Lung (tissue), 12 donors: ENCODE results near the gene ADCY10. TPM values are rescaled to one million over a fixed set of nuclear protein-coding genes. Genes with fewer than 3 reads are reported as not detected.

Experiments
- ATAC-seq: fragments of 200-7000 bp; cut with Tn5 transposase; one replicate; pipeline ENCODE4 v1.9.1; 2020; ENCODE audit warnings: moderate number of reproducible peaks; ENCODE audit not compliant: insufficient read depth, low FRiP score
- DNase-seq, 3 donors: peaks; one replicate each; pipeline ENCODE4 v3.0.0-alpha.2; 2013 to 2017
- H3K27ac ChIP-seq, 2 donors: one replicate each; pipeline ENCODE4 v1.5.1; 2013; ENCODE audit warnings: mild to moderate bottlenecking in 2 of 2, moderate library complexity in 2 of 2, control low read depth in 1 of 2, inconsistent platforms in 1 of 2, low read depth in 1 of 2, low read length in 1 of 2
- H3K27me3 ChIP-seq, 3 donors: one replicate each; pipeline ENCODE4 v1.5.1; 2013; ENCODE audit warnings: low read length in 2 of 3; ENCODE audit not compliant: control insufficient read depth in 3 of 3, insufficient read depth in 3 of 3
- H3K36me3 ChIP-seq, 4 donors: one replicate each; pipeline ENCODE4 v1.5.1; 2013; ENCODE audit warnings: low read length in 4 of 4, mild to moderate bottlenecking in 1 of 4, moderate library complexity in 1 of 4; ENCODE audit not compliant: control insufficient read depth in 4 of 4, insufficient read depth in 4 of 4
- H3K4me1 ChIP-seq, 5 donors: one replicate each; pipeline ENCODE4 v1.5.1; 2013; ENCODE audit warnings: low read length in 5 of 5, mild to moderate bottlenecking in 2 of 5, moderate library complexity in 1 of 5; ENCODE audit not compliant: control insufficient read depth in 5 of 5, insufficient read depth in 5 of 5
- H3K4me3 ChIP-seq: one replicate; pipeline ENCODE4 v1.5.1; 2013; ENCODE audit warnings: mild to moderate bottlenecking, control low read depth, moderate library complexity
- H3K9ac ChIP-seq, 2 donors: one replicate each; pipeline ENCODE4 v1.5.1; 2013; ENCODE audit warnings: low read length in 2 of 2, control low read depth in 1 of 2; ENCODE audit not compliant: insufficient read depth in 1 of 2
- H3K9me3 ChIP-seq, 4 donors: one replicate each; pipeline ENCODE4 v1.5.1; 2013; ENCODE audit warnings: low read length in 3 of 4, mild to moderate bottlenecking in 1 of 4, moderate library complexity in 1 of 4; ENCODE audit not compliant: control insufficient read depth in 4 of 4, insufficient read depth in 3 of 4
- WGBS, 2 donors: extraction: QIAGEN DNeasy Blood & Tissue Kit; methylation state at CpG; one replicate each; pipeline ENCODE4 v1.1.7; 2013; 5-methylcytosine and 5-hydroxymethylcytosine counted together
- polyA plus RNA-seq, 2 donors: library from polyadenylated mRNA; stranded (reverse); fragments of 200-250 nt; gene quantifications; one replicate each; pipeline ENCODE4 v1.2.1, GENCODE V29; 2013
- total RNA-seq, 2 donors: library from RNA; depleted of rRNA in 1 of 2; stranded (reverse); fragments of >200 nt in 1 of 2; gene quantifications; one replicate each; pipeline ENCODE4 v1.2.1, GENCODE V29; 2014 to 2021
- TF ChIP-seq, protein P1 (sequence below): IDR thresholded peaks from 2 replicates; pipeline ENCODE4 v1.5.1; 2012; ENCODE audit warnings: mild to moderate bottlenecking; ENCODE audit errors: control extremely low read depth, extremely low read depth
- donor health status: control.
- donor health status: control.
- donor health status: Bipolar disorder and iron deficiency.
- donor health status: healthy.
- donor health status: DM: yes; HTN: yes; CAD: no.

The ADCY10 gene
- total and polyA plus RNA-seq, 4 donors = 0.06 to 0.10 (median 0.09) TPM; not detected in 1

DNA sequence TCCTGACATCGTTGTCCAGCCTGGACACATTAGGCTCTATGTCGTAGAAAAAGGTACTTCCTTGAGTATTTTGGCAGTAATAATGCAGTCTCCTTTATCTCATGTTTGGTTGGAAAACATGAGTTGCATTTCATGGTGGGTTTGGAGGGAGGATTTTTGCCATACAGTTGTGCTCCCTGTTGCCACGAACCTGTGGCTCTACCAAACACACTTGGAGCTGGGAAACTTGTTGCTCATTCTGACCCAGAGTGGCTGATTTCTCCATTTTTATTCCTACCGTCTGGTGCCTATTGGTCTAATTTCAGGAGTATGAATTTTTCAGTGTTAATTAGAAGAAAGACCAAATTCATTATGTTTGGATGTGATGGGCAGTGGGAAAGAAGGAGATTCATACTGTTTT, 141.5 kb downstream of the ADCY10 start:
- Histone ChIP-seq H3K36me3 (peaks cover 9 to 28% (median 17%) of the 10 kb centered on the region in 4 donors), H3K27me3 (no peaks in the 10 kb centered on the region), H3K4me1 (peaks cover 0 to 3% (median 0%) of the 10 kb centered on the region in 5 donors), H3K9me3 (no peaks in the 10 kb centered on the region), H3K27ac (no peak overlapping the region), H3K9ac (no peak overlapping the region), H3K4me3 (no peak overlapping the region)
- DNase-seq = no peak
- no peak for ATAC-seq
- 93 to 95% methylated on average over 4 of the region's 4 CpGs for WGBS, 2 donors
- TF ChIP-seq, protein P1, sequence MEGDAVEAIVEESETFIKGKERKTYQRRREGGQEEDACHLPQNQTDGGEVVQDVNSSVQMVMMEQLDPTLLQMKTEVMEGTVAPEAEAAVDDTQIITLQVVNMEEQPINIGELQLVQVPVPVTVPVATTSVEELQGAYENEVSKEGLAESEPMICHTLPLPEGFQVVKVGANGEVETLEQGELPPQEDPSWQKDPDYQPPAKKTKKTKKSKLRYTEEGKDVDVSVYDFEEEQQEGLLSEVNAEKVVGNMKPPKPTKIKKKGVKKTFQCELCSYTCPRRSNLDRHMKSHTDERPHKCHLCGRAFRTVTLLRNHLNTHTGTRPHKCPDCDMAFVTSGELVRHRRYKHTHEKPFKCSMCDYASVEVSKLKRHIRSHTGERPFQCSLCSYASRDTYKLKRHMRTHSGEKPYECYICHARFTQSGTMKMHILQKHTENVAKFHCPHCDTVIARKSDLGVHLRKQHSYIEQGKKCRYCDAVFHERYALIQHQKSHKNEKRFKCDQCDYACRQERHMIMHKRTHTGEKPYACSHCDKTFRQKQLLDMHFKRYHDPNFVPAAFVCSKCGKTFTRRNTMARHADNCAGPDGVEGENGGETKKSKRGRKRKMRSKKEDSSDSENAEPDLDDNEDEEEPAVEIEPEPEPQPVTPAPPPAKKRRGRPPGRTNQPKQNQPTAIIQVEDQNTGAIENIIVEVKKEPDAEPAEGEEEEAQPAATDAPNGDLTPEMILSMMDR = no peak

DNA sequence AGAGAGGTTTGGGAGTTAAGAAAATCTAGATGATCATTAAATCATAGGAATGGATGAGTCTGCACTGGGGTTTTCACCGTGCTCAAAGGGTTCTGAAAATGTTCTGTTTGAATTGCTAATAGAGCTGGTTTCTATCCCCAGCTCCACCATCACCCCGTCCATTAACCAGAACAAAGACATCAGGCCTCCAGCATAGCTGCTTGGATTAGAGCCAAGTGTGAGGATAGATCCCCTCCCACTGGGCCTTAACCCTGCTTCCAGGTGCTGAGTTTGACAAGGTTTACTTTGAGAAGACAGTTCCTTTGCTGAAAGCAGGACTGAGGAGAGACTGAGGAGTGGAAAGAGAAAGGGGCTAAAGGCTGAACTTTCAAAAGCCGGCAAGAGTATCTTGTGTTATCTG, 143.8 kb downstream of the ADCY10 start:
- H3K27ac ChIP-seq = no peak overlapping the region
- H3K9ac ChIP-seq = no peak overlapping the region
- no peaks in the 10 kb centered on the region for H3K9me3 ChIP-seq
- peaks cover 0 to 2% (median 0%) of the 10 kb centered on the region in 5 donors for H3K4me1 ChIP-seq
- TF ChIP-seq, protein P1 = no peak
- peaks cover 10 to 21% (median 16%) of the 10 kb centered on the region in 4 donors for H3K36me3 ChIP-seq
- 91 to 94% methylated on average over 3 of the region's 3 CpGs for whole genome bisulfite sequencing, 2 donors
- DNase-seq (no peak), ATAC-seq (no peak)
- no peaks in the 10 kb centered on the region for H3K27me3 ChIP-seq
- H3K4me3 ChIP-seq = no peak overlapping the region

DNA sequence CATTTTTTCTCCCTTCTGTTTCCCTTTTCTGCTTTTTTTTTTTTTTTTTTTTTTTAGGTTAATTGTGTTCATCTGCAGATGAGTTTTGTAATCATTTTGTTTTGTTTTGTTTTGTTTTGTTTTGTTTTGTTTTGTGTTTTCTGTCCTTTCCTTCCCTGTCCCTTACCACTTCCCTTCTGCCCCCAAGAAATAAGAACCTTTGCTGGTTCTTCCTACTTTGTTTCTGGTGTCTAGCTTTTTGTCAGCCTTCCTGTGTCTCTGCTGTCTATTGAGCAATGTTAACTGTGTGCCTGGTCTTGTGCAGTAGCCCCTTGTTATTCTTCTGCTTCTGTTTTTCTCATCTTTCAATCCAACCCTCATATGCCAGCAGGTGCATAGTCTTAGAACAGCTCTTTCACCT, 146.2 kb downstream of the ADCY10 start:
- Histone ChIP-seq H3K27me3 (no peaks in the 10 kb centered on the region), H3K9ac (no peak overlapping the region), H3K4me1 (peaks cover 0 to 2% (median 0%) of the 10 kb centered on the region in 5 donors), H3K27ac (no peak overlapping the region), H3K9me3 (no peaks in the 10 kb centered on the region), H3K36me3 (peaks cover 8 to 21% (median 13%) of the 10 kb centered on the region in 4 donors), H3K4me3 (no peak overlapping the region)
- DNase-seq (no peak), ATAC-seq (no peak)
- TF ChIP-seq, protein P1 = no peak

DNA sequence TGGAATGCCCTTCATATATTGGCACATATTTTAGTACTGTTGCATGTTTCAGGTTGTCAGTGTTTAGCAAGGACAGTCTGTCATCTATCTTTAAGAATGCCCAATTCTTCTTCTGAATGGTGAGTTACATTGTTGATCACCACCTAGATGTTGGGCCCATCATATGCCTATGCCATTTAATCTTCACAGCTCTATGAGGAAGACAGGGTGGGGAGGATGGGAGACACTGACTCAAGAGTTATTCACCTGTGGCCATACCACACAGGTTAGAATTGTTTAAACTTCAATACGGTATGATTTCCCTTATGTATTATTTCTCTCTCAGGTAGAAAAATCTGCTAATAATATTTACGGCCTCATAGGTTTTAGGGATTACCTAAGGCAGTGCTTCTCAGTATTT, 147.4 kb downstream of the ADCY10 start:
- 95 to 96% methylated on average over 2 of the region's 2 CpGs for WGBS, 2 donors
- Histone ChIP-seq H3K4me3 (no peak overlapping the region), H3K27me3 (no peaks in the 10 kb centered on the region), H3K27ac (no peak overlapping the region), H3K9me3 (no peaks in the 10 kb centered on the region), H3K9ac (no peak overlapping the region), H3K4me1 (peaks cover 0 to 3% (median 0%) of the 10 kb centered on the region in 5 donors), H3K36me3 (peaks cover 3 to 16% (median 9%) of the 10 kb centered on the region in 4 donors)
- DNase-seq (no peak), ATAC-seq (no peak)
- TF ChIP-seq, protein P1 = no peak
